ENCODE results near the gene ATP8B4.

- no peak for TF ChIP-seq CTCF (IDR thresholded peaks at IDR 0.05)
- TF ChIP-seq POLR2A (IDR thresholded peaks at IDR 0.05), result no peak
Measured at GRCh38 chr15:49927189-49927861, 191.7 kb downstream of the ATP8B4 start.

Measured in testis (tissue), 2 donors.